GM20431 (cell line): ENCODE measurements around the gene WDR90.

ENCODE experiments used
- in situ Hi-C: fragments of 300-500 bp; cut with MseI, MboI; formaldehyde crosslinking; loops from one replicate; pipeline ENCODE4 v1.15.0; 2020; ENCODE audit warnings: low sequenced_read_pairs; ENCODE audit not compliant: unreplicated experiment

WDR90 gene

GRCh38 chr16:715477-716199 lies 66.5 kb downstream of the WDR90 start:
- in situ Hi-C loops = loop anchor here (10.0 kb wide), 1 partner anchor 69 kb away; the partner anchor contains the start of genes CHTF18 and RPUSD1

DNA sequence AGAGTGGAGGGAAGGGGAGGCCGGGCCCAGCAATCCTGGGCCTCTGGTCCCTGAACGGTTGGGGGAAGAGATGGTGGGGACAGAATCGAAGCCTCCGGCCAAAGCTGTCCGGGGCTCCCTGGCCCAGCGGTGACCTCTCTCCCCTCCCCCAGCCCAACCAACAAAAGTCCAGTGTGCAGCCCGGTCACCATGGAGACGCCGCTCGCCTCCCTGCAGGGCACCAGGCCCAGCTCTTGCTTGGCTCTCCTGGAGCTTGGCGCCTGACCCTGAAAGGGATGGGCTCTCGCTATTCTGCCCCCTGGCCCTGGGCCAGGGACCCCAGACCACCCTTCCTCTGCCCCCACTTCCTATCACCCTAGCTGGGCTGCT lies 67.0 kb downstream of the WDR90 start:
- in situ Hi-C loops = loop anchor here (10.0 kb wide), 1 partner anchor 69 kb away; the partner anchor contains the start of genes CHTF18 and RPUSD1

GRCh38 chr16:716768-717325 lies 67.7 kb downstream of the WDR90 start:
- in situ Hi-C loops = loop anchor here (10.0 kb wide), 1 partner anchor 68 kb away; the partner anchor contains the start of genes CHTF18 and RPUSD1
